ENCODE data around the gene CCDC191.

The CCDC191 gene

DNA sequence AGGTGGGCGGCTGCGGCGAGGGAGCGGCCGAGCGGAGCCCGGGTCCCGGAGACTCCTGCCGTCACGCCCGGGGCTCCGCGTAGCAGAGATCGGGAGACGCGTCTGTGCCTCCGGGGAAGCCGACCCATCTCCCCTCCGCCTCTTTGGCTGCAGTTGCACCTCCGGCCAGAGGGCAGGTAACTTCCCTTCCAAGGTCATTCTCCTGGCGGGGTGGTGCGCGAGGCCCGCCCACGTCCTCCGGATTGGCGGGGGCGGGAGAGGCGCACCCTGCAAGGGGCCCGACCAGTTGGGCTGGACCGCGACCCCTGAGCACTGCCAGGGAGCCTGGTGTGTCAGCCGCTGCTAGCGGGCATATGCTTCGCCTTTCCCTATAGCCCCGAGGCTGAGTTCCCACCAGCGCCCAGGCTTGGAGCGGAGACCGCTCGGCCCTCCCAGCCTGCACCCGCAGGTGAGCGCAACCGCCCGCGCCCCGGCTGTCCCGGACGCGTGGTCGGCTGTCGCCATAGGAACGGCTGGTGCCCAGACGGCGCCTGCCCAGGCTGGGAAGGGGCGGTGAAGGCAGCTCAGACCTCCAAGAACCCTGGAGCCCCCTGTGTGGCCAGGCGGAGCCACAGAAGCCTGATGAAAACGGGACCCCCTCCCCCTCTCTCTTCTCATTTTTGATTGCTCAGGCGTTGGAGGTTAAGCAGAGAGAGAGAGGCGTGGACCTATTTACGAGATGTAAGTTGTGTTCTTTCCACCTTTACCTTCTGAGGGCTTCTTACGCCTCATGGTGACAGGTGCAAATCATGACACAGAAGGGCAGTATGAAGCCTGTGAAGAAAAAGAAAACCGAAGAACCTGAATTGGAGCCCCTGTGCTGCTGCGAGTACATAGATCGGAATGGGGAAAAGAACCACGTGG lies 108.1 kb downstream of the CCDC191 start:
- Histone ChIP-seq H3K27me3 (ENCODE audit: low read length) (no peaks in the 10 kb centered on the region), H3K9ac (ENCODE audit: low read length) (peak overlapping the region; percentile 66), H3K79me2 (ENCODE audit: insufficient read depth, low read length) (no peaks in the 10 kb centered on the region; the same call in 1 of the 2 replicates), H3K27ac (ENCODE audit: low read depth, low read length) (peak overlapping the region; percentile 32), H3K4me2 (ENCODE audit: low read depth, low read length, poor library complexity, severe bottlenecking) (peak overlapping the region; percentile 81), H2AFZ (ENCODE audit: low read depth, low read length, severe bottlenecking) (peak overlapping the region; percentile 89), H3F3A (ENCODE audit: insufficient read depth) (peaks cover 23% of the 10 kb centered on the region), H3K9me2 (replicated peaks; ENCODE audit: insufficient read depth, low read length) (no peaks in the 10 kb centered on the region), H3K9me3 (ENCODE audit: insufficient read depth, low read length) (no peaks in the 10 kb centered on the region), H3K4me3 (ENCODE audit: insufficient read depth, low read length, poor library complexity, severe bottlenecking) (peak overlapping the region; percentile 68), H4K20me1 (ENCODE audit: low read depth, low read length) (no peaks in the 10 kb centered on the region), H3K36me3 (ENCODE audit: low read length) (no peaks in the 10 kb centered on the region)
- TF ChIP-seq EZH2phosphoT487 (conservative IDR thresholded peaks at IDR 0.05; ENCODE audit: low read length): no peak
- TF ChIP-seq, protein P1, sequence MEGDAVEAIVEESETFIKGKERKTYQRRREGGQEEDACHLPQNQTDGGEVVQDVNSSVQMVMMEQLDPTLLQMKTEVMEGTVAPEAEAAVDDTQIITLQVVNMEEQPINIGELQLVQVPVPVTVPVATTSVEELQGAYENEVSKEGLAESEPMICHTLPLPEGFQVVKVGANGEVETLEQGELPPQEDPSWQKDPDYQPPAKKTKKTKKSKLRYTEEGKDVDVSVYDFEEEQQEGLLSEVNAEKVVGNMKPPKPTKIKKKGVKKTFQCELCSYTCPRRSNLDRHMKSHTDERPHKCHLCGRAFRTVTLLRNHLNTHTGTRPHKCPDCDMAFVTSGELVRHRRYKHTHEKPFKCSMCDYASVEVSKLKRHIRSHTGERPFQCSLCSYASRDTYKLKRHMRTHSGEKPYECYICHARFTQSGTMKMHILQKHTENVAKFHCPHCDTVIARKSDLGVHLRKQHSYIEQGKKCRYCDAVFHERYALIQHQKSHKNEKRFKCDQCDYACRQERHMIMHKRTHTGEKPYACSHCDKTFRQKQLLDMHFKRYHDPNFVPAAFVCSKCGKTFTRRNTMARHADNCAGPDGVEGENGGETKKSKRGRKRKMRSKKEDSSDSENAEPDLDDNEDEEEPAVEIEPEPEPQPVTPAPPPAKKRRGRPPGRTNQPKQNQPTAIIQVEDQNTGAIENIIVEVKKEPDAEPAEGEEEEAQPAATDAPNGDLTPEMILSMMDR (IDR thresholded peaks at IDR 0.05; ENCODE audit: insufficient read depth, low read length, poor library complexity, severe bottlenecking): no peak

DNA sequence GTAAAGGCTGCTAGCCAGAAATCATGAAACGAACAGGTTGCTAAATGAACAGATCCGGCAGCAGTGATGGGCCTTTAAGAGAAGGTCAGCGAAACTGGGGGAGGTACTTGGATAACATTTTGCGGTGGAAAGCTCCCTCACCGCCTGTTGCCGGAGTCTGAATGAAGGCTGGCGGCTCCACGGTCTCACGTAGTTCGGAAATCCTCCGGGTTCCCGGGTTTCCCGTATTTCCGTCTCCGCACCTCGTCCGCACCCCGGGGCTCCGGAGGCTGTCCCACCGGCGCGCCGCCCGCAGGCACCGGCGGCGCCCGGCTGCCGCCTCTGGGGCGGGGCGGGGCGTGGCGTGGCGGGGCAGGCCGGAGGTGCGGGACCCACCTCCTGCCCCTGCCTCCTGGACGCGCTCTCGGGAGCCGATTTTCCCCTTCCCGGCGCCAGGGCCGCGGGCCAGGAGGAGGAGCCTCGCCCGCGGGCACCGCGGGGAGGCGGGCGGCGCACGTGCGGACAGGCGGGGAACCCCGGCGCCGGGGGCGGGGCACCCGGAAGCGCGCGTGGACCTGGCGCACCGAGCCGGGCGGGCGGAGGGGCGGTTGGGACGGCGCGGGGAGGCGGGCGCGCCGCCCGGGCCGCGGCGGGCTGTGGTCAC lies 108.8 kb downstream of the CCDC191 start, which contains the start of gene ZDHHC23:
Gene ZDHHC23, plus strand, starts transcription at position 642 of the 643 bp plus-strand sequence. CDS start 790 bp downstream, outside the sequence.
- H3K9me3 ChIP-seq (ENCODE audit: insufficient read depth, low read length): no peaks in the 10 kb centered on the region
- H3K9me2 ChIP-seq (replicated peaks; ENCODE audit: insufficient read depth, low read length): no peaks in the 10 kb centered on the region
- no peaks in the 10 kb centered on the region for H4K20me1 ChIP-seq (ENCODE audit: low read depth, low read length)
- H3K9ac ChIP-seq (ENCODE audit: low read length): peak within 1 kb of the TSS; percentile 66
- peak within 1 kb of the TSS; percentile 32 for H3K27ac ChIP-seq (ENCODE audit: low read depth, low read length)
- no peaks in the 10 kb centered on the region for H3K36me3 ChIP-seq (ENCODE audit: low read length)
- H3K4me2 ChIP-seq (ENCODE audit: low read depth, low read length, poor library complexity, severe bottlenecking): peak within 1 kb of the TSS; percentile 81
- no peak for TF ChIP-seq EZH2phosphoT487 (conservative IDR thresholded peaks at IDR 0.05; ENCODE audit: low read length)
- TF ChIP-seq, protein P1 (IDR thresholded peaks at IDR 0.05; ENCODE audit: insufficient read depth, low read length, poor library complexity, severe bottlenecking): no peak
- H3K4me3 ChIP-seq (ENCODE audit: insufficient read depth, low read length, poor library complexity, severe bottlenecking): peak within 1 kb of the TSS; percentile 68
- peaks cover 23% of the 10 kb centered on the region for H3F3A ChIP-seq (ENCODE audit: insufficient read depth)
- no peaks in the 10 kb centered on the region for H3K27me3 ChIP-seq (ENCODE audit: low read length)
- H2AFZ ChIP-seq (ENCODE audit: low read depth, low read length, severe bottlenecking): peak within 1 kb of the TSS; percentile 89
- no peaks in the 10 kb centered on the region; the same call in 1 of the 2 replicates for H3K79me2 ChIP-seq (ENCODE audit: insufficient read depth, low read length)

DNA sequence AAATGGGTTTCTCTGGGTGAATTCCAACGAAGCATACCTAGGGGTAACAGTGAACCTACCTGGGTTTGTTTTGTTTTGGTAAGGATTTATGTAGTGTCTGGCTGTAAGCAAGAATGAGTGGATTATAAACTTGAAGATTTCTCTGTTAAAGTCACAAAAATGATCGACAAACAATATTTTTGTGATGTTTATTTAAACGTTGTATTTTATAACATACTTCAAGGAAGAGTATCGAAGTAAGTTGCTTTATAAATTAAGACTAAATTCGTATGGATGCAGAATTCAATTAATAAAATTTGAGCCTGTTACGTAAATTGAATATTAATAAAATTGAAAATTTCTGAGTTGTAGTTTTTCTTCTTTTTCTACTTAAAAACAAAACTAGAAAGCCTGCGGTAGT lies 109.5 kb downstream of the CCDC191 start:
- Histone ChIP-seq H3K9ac (ENCODE audit: low read length) (peak overlapping the region; percentile 66), H3K4me3 (ENCODE audit: insufficient read depth, low read length, poor library complexity, severe bottlenecking) (peak overlapping the region; percentile 68), H3K36me3 (ENCODE audit: low read length) (no peaks in the 10 kb centered on the region), H3K27me3 (ENCODE audit: low read length) (no peaks in the 10 kb centered on the region), H4K20me1 (ENCODE audit: low read depth, low read length) (no peaks in the 10 kb centered on the region), H3K27ac (ENCODE audit: low read depth, low read length) (no peak overlapping the region), H3K79me2 (ENCODE audit: insufficient read depth, low read length) (no peaks in the 10 kb centered on the region; the same call in 1 of the 2 replicates), H3K4me2 (ENCODE audit: low read depth, low read length, poor library complexity, severe bottlenecking) (peak overlapping the region; percentile 81), H3K9me2 (replicated peaks; ENCODE audit: insufficient read depth, low read length) (no peaks in the 10 kb centered on the region), H3F3A (ENCODE audit: insufficient read depth) (peaks cover 23% of the 10 kb centered on the region), H2AFZ (ENCODE audit: low read depth, low read length, severe bottlenecking) (peak overlapping the region; percentile 80), H3K9me3 (ENCODE audit: insufficient read depth, low read length) (no peaks in the 10 kb centered on the region)
- TF ChIP-seq, protein P1 (IDR thresholded peaks at IDR 0.05; ENCODE audit: insufficient read depth, low read length, poor library complexity, severe bottlenecking): no peak
- no peak for TF ChIP-seq EZH2phosphoT487 (conservative IDR thresholded peaks at IDR 0.05; ENCODE audit: low read length)
